Measurements from ENCODE around the gene SOX6. TPM values are rescaled to one million over a fixed set of nuclear protein-coding genes. Genes with fewer than 3 reads are reported as not detected.

The SOX6 gene
- total and polyA plus RNA-seq, 2 of the 13 experiments (the other 11 are each of a cell fraction or from before 2014, with no cell fraction given): 2.6 to 11.2 TPM

- TF ChIP-seq ZNF879 (CRISPR knock-in tag; IDR thresholded peaks at IDR 0.05): no peak
- no peak for TF ChIP-seq DZIP1 (CRISPR knock-in tag; IDR thresholded peaks at IDR 0.05)
- no peak for TF ChIP-seq TOPORS (CRISPR knock-in tag; IDR thresholded peaks at IDR 0.05)
- TF ChIP-seq DNMT3B (CRISPR knock-in tag; conservative IDR thresholded peaks at IDR 0.05): no peak
- no peak for TF ChIP-seq ZNF180 (CRISPR knock-in tag; IDR thresholded peaks at IDR 0.05; ENCODE audit: borderline replicate concordance, low read depth)
- peak; percentile 41 for TF ChIP-seq STAG1 (CRISPR knock-in tag; IDR thresholded peaks at IDR 0.05)
- TF ChIP-seq PATZ1 (CRISPR knock-in tag; IDR thresholded peaks at IDR 0.05): no peak
- no peak for TF ChIP-seq HNRNPK (IDR thresholded peaks at IDR 0.05; ENCODE audit: low read depth, low read length, poor library complexity, severe bottlenecking)
- no peak for TF ChIP-seq GABPA (IDR thresholded peaks at IDR 0.05; ENCODE audit: low read depth, low read length)
- TF ChIP-seq GABPA (CRISPR knock-in tag; IDR thresholded peaks at IDR 0.05; ENCODE audit: low read depth): no peak
- no peak; the same call in 1 of the 2 replicates for TF ChIP-seq TBX2 (CRISPR knock-in tag; IDR thresholded peaks at IDR 0.05; ENCODE audit: borderline replicate concordance)
- no peak for TF ChIP-seq JUN (CRISPR knock-in tag; IDR thresholded peaks at IDR 0.05)
- no peak for TF ChIP-seq ZNF496 (CRISPR knock-in tag; IDR thresholded peaks at IDR 0.05; ENCODE audit: insufficient replicate concordance)
- no peak for TF ChIP-seq ZFP36L1 (CRISPR knock-in tag; IDR thresholded peaks at IDR 0.05)
- no peak for TF ChIP-seq ZFAT (CRISPR knock-in tag; conservative IDR thresholded peaks at IDR 0.05)
- no peak for TF ChIP-seq NR2F1 (CRISPR knock-in tag; IDR thresholded peaks at IDR 0.05)
- TF ChIP-seq CBFB (CRISPR knock-in tag; IDR thresholded peaks at IDR 0.05): peak; percentile 75; the same call in 1 of the 2 replicates
- TF ChIP-seq ZFP91 (CRISPR knock-in tag; IDR thresholded peaks at IDR 0.05; ENCODE audit: borderline replicate concordance): no peak
- no peak for TF ChIP-seq SRSF4 (IDR thresholded peaks at IDR 0.05; ENCODE audit: low read depth, low read length, poor library complexity, severe bottlenecking)
- TF ChIP-seq ZNF572 (CRISPR knock-in tag; IDR thresholded peaks at IDR 0.05): no peak
- no peak for TF ChIP-seq ISX (CRISPR knock-in tag; conservative IDR thresholded peaks at IDR 0.05)
- TF ChIP-seq ZNF75D (CRISPR knock-in tag; IDR thresholded peaks at IDR 0.05; ENCODE audit: borderline replicate concordance): no peak
- no peak for TF ChIP-seq ZNF160 (CRISPR knock-in tag; IDR thresholded peaks at IDR 0.05)
- TF ChIP-seq PPARG (CRISPR knock-in tag; conservative IDR thresholded peaks at IDR 0.05): no peak
- TF ChIP-seq XRCC5 (optimal IDR thresholded peaks at IDR 0.05; ENCODE audit: low read length): peak; percentile 44
- no peak for TF ChIP-seq AHR (CRISPR knock-in tag; IDR thresholded peaks at IDR 0.05)
These were observed at the start of gene SOX6 (continued) for GRCh38 chr11:16356057-16356760.
